Esophagus squamous epithelium (tissue), 5 donors: ENCODE data around the gene ZNF746. TPM values are rescaled to one million over a fixed set of nuclear protein-coding genes. Genes with fewer than 3 reads are reported as not detected.

ENCODE experiments used
- DNase-seq: peaks from one replicate; lab custom pipeline; 2025; lab: John Stamatoyannopoulos, UW
- H3K27ac ChIP-seq, 4 donors: fragments of 200-600 bp; sonication (generic); one replicate each; pipeline ENCODE4 v1.5.1; 2016 to 2019; ENCODE audit warnings: mild to moderate bottlenecking in 1 of 4
- H3K27me3 ChIP-seq, 4 donors: fragments of 200-600 bp; sonication (generic); 1 replicate in 3 of 4; 2 replicates in 1 of 4; pipeline versions ENCODE4 v1.5.1 to v1.6.0; 2017 to 2021; ENCODE audit warnings: antibody characterized with exemption in 1 of 4
- H3K36me3 ChIP-seq, 3 donors: fragments of 200-600 bp; sonication (generic); one replicate each; pipeline ENCODE4 v1.5.1; 2016 to 2019
- H3K4me1 ChIP-seq, 3 donors: fragments of 200-600 bp; sonication (generic); one replicate each; pipeline ENCODE4 v1.5.1; 2017 to 2019
- H3K4me3 ChIP-seq, 4 donors: fragments of 200-600 bp; sonication (generic); 1 replicate in 3 of 4; 2 replicates in 1 of 4; pipeline ENCODE4 v1.5.1; 2016 to 2019; ENCODE audit warnings: mild to moderate bottlenecking in 2 of 4, moderate library complexity in 1 of 4
- H3K9me3 ChIP-seq, 3 donors: fragments of 200-600 bp; sonication (generic); one replicate each; pipeline ENCODE4 v1.5.1; 2016 to 2019
- POLR2A ChIP-seq, 4 donors: fragments of 450-650 bp; IDR thresholded peaks; one replicate each; pipeline ENCODE4 v1.6.1; 2017; ENCODE audit warnings: antibody characterized with exemption in 4 of 4, mild to moderate bottlenecking in 4 of 4, moderate library complexity in 3 of 4
- WGBS, 2 donors: methylation state at CpG; one replicate each; pipeline ENCODE4 v1.1.5; 2018; 5-methylcytosine and 5-hydroxymethylcytosine counted together
- intact Hi-C: fragments of 100-400 bp; cut with DNase I; formaldehyde crosslinking; loops from one replicate; pipeline ENCODE4 v1.15.0; 2022
- total RNA-seq, 4 donors: library from RNA; depleted of rRNA; stranded (reverse); fragments of >200 nt; gene quantifications; one replicate each; pipeline ENCODE4 v1.1.0, GENCODE V29; 2016
- TF ChIP-seq, protein P1 (sequence below), 6 experiments: fragments of 450-650 bp in 4 of 6; fragments of 200-600 bp in 2 of 6; sonication (generic) in 2 of 6; IDR thresholded peaks; one replicate each; pipeline ENCODE4 v1.5.1; 2016 to 2019; ENCODE audit warnings: antibody characterized with exemption in 6 of 6, mild to moderate bottlenecking in 4 of 6, moderate library complexity in 4 of 6
- donor health status: DM: yes; HTN: yes; CAD: no.

Gene ZNF746
- total RNA-seq, 4 donors from 2014 or later: 9.8 to 16.2 (median 12.5) TPM

DNA sequence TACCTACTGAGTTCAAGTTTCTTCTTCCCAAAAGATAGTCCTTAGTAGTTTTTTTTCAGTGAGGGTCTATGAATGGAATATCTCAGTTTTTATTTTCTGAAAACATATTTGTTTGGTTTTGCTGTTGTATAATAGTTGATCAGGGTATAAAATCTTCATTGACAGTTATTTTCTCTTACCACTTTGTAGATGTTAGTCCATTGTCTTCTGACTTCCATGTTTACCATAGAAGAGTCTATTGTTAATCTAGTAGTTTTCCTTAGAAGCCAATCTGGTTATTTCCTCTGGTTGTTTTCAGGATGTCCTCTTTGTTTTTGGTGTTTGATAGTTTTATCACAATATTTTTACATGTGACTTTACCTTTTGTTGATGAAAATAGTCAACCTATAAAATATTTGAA lies 31.2 kb downstream of the ZNF746 start:
- intact Hi-C loops: no loop called here
- no peaks in the 10 kb centered on the region for H3K9me3 ChIP-seq
- H3K4me1 ChIP-seq: peaks cover 0 to 2% (median 0%) of the 10 kb centered on the region in 3 donors
- H3K27me3 ChIP-seq: no peaks in the 10 kb centered on the region
- H3K27ac ChIP-seq: no peak overlapping the region
- peaks cover 0 to 6% (median 0%) of the 10 kb centered on the region in 3 donors for H3K36me3 ChIP-seq
- no peak overlapping the region for H3K4me3 ChIP-seq
- DNase-seq: no peak
- TF ChIP-seq, protein P1, sequence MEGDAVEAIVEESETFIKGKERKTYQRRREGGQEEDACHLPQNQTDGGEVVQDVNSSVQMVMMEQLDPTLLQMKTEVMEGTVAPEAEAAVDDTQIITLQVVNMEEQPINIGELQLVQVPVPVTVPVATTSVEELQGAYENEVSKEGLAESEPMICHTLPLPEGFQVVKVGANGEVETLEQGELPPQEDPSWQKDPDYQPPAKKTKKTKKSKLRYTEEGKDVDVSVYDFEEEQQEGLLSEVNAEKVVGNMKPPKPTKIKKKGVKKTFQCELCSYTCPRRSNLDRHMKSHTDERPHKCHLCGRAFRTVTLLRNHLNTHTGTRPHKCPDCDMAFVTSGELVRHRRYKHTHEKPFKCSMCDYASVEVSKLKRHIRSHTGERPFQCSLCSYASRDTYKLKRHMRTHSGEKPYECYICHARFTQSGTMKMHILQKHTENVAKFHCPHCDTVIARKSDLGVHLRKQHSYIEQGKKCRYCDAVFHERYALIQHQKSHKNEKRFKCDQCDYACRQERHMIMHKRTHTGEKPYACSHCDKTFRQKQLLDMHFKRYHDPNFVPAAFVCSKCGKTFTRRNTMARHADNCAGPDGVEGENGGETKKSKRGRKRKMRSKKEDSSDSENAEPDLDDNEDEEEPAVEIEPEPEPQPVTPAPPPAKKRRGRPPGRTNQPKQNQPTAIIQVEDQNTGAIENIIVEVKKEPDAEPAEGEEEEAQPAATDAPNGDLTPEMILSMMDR (IDR thresholded peaks at IDR 0.05): no peak
- TF ChIP-seq POLR2A (IDR thresholded peaks at IDR 0.05): no peak

DNA sequence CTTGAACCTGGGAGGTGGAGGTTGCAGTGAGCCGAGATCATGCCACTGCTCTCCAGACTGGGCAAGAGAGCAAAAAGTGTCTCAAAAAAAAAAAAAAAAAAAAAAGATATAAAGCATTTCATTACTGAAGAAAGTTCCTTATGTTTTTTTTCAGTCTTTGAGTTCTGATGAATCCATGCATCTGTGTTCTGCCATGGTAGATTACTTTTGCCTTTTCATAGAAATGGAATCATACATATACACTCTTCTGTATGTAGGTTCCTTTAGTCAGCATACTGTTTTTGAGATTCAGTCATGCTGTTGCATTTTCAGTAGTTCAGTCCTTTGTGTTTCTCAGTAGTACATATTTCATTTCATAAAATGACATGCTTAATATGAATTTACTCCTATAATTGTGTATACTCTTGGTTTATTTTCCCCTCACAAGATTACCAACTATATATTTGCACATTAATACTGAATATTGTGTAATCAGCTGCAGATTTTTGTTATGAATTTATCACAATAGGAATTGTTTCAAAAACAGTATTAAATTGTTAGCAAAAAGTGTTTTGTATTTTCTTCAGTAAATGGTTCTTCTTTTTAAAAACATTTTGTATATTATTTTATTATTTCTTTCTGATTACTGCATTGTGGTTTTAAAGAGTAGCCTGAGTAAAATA lies 34.0 kb downstream of the ZNF746 start:
- Histone ChIP-seq H3K4me3 (no peak overlapping the region), H3K9me3 (no peaks in the 10 kb centered on the region), H3K27ac (no peak overlapping the region), H3K36me3 (no peaks in the 10 kb centered on the region), H3K4me1 (peaks cover 6 to 22% (median 6%) of the 10 kb centered on the region in 3 donors), H3K27me3 (no peaks in the 10 kb centered on the region)
- WGBS, 2 donors: 100% methylated on average over 1 of the region's 1 CpG
- intact Hi-C loops: no loop called here
- TF ChIP-seq, protein P1 (IDR thresholded peaks at IDR 0.05): no peak
- TF ChIP-seq POLR2A (IDR thresholded peaks at IDR 0.05): no peak
- DNase-seq: no peak

DNA sequence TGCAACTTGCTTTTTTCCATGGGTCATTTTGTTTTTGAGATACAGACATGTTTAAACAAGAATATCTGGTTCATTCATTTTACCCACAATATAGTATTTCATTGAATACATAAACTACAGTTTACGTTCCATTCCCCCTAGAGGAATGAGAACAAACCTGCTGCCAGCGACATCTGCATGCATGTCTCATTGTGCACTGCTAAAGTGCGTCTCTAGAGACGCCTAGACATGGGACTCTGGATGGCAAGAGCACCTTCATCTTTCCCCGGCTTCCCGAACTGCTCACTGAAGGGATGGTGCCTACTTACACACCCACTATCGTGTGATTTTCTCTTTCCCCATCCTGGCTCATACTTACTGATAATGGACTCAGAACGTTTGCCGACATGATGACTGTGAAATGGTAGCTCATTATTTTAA lies 35.5 kb downstream of the ZNF746 start:
- Histone ChIP-seq H3K27me3 (no peaks in the 10 kb centered on the region), H3K9me3 (no peaks in the 10 kb centered on the region), H3K4me3 (no peak overlapping the region), H3K4me1 (peaks cover 6 to 37% (median 8%) of the 10 kb centered on the region in 3 donors), H3K27ac (no peak overlapping the region), H3K36me3 (no peaks in the 10 kb centered on the region)
- WGBS, 2 donors: 79 to 85% methylated on average over 9 of the region's 9 CpGs
- no peak for DNase-seq
- intact Hi-C loops: no loop called here
- TF ChIP-seq, protein P1 (IDR thresholded peaks at IDR 0.05): no peak
- TF ChIP-seq POLR2A (IDR thresholded peaks at IDR 0.05): no peak

DNA sequence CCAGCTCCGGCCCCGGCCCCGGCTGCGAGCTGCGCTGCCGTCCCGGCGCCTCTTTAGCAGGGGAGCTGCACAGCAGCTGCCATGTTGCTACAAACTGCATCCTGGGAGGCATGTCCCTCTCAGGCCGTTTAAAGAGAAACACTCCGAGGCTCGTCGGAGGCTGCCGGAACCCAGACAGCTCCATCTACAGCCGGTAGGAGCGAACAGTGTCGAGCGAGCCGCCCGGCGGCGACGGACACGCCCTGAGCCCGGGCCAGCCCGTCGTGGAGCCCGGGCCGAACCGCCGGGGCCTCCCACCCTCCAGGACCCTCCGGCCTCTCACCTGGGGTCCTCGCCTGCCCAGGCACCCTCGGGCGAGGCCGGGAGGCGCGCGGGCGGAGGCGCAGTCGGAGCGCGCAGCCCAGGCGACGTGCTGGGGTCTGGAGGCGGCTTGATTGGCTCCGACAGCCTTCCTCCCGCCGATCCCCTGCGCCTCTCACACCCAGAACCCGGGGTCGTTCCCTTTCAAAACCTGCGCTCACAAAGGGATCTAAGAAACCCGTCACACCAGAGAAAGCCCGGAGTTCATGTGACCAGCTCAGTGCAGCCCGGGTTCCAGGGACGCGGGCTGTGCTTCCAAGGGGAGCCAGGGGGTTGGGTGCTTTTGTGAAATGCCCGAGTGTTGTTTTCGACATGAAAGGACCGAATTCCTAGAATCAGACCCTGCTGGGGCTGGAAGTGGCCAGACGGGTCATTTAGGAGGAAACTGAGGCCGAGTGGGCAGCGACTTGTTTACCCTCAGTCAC lies 36.9 kb downstream of the ZNF746 start, which contains the start of gene ZNF777:
Gene ZNF777 (minus strand): TSS at position 570 of the 785 bp plus-strand sequence. CDS start 5,040 bp downstream, outside the sequence.
- peaks cover 0 to 9% (median 0%) of the 10 kb centered on the region in 3 donors for H3K36me3 ChIP-seq
- peak within 1 kb of the TSS; percentile 73 to 89 (median 86) for H3K27ac ChIP-seq
- intact Hi-C loops: no loop called here
- H3K27me3 ChIP-seq: no peaks in the 10 kb centered on the region
- 0% methylated on average over 5 to 8 of the region's 64 CpGs for WGBS, 2 donors
- DNase-seq: peak; percentile 15
- H3K4me1 ChIP-seq: peaks cover 6 to 39% (median 8%) of the 10 kb centered on the region in 3 donors
- peak in 2 of 4 donors; percentile 30 to 46 for TF ChIP-seq POLR2A (IDR thresholded peaks at IDR 0.05)
- TF ChIP-seq, protein P1 (IDR thresholded peaks at IDR 0.05): peak in 4 of 6 experiments; percentile 32 to 58 (median 48)
- H3K9me3 ChIP-seq: no peaks in the 10 kb centered on the region
- H3K4me3 ChIP-seq: peak within 1 kb of the TSS; percentile 60 to 81 (median 78)
